Suppressor macrophage treated with lipopolysaccharide for 1 hour (primary cell): ENCODE data around the gene ADIRF.
A peak's percentile ranks its signal among the peaks of the same experiment; 100 is the strongest.
"Not testable (repeated sequence)": the region's sequence is repeated elsewhere in the genome, so short reads cannot be mapped to it uniquely, and the experiment has no call there.

ENCODE experiments used
- DNase-seq, 3 donors: peaks; one replicate each; pipeline ENCODE4 v3.0.0-alpha.2; 2020 to 2022

The ADIRF gene

DNA sequence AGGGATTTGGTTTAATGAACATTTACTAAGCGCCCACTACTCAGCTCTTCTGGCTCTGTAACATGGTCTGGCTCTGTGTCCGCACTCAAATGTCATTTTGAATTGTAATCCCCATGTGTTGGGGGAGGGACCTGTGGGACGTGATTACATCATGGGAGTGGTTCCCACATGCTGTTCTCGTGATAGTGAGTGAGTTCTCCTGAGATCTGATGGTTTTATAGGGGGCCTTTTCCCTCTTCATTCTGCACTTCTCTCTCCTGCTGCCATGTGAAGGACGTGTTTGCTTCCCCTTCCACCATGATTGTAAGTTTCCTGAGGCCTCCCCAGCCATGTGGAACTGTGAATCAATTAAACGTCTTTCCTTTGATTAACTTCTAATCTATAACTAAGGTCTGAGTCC lies 12.7 kb downstream of the ADIRF start:
- peak in 2 of 3 donors; percentile 20 to 21 for DNase-seq

DNA sequence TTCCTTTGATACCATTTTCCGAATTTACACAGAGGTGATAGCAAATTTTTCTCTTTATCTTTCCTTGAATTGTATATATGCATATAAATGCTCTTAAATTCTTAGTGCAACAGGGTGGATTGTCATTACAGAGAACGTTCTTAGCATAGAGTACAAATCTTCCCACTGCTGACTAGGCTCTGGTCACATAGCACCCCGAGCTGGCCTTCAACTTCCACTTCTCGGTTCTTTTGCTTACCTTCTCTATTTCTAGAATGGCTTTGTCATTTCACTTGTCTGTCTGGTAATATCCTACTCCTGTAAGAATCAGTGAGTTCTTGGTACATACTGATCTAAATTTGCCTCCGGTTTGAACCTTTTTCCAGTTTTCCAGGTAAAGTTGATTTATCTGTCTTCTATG lies 13.4 kb downstream of the ADIRF start:
- peak in 2 of 3 donors; percentile 59 to 60 for DNase-seq

DNA sequence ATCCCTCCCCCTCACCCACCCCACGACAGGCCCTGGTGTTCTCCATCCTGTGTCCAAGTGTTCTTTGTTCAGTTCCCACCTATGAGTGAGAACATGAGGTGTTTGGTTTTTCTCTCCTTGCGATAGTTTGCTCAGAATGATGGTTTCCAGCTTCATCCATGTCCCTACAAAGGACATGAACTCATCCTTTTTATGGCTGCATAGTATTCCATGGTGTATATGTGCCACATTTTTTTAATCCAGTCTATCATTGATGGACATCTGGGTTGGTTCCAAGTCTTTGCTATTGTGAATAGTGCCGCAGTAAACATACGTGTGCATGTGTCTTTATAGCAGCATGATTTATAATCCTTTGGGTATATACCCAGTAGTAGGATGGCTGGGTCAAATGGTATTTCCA lies 16.2 kb downstream of the ADIRF start:
- DNase-seq, result not testable (repeated sequence)

DNA sequence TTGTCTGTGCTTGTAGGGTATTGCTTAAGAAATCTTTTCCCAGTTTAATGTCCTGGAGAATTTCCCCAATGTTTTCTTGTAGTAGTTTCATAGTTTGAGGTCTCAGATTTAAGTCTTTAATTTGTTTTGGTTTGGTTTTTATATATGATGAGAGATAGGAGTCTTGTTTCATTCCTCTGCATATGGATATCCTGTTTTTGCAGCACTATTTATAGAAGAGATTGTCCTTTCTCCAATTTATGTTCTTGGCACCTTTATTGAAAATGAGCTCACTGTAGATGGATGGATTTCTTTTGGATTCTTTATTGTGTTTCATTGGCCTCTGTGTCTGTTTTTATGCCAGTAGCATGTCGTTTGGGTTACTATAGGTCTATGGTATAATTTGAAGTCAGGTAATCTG lies 20.2 kb downstream of the ADIRF start:
- no peak for DNase-seq

DNA sequence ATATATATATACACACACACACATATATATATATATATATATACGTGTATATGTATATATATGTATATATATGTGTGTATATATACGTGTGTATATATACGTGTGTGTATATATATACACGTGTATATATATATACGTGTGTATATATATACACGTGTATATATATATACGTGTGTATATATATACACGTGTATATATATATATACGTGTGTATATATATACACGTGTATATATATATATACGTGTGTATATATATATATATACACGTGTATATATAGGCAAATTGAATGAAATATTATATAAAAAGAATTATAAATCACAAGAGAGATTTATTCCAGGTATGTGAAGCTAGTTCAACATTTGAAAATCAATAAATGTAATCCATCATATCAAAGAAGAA lies 23.1 kb downstream of the ADIRF start:
- DNase-seq, result not testable (repeated sequence)

DNA sequence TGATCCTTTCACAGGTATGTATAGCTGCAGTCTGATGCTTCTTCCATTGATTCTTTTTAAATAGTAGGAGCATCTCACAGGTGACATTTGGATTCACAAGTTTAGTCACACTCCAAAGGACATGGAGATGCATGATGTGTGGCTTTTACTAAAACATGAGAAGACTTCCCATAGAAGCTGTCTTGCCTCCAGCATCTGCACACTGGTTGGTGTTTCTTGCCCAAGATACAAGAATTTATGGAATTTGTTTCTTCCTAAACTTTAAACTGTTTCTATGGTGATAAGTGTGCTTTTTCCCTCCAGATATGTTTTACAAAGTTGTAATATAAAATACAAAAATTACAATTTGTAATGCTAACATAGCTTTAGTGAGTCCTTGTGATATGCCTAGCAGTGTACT lies 24.2 kb downstream of the ADIRF start:
- DNase-seq, result no peak

DNA sequence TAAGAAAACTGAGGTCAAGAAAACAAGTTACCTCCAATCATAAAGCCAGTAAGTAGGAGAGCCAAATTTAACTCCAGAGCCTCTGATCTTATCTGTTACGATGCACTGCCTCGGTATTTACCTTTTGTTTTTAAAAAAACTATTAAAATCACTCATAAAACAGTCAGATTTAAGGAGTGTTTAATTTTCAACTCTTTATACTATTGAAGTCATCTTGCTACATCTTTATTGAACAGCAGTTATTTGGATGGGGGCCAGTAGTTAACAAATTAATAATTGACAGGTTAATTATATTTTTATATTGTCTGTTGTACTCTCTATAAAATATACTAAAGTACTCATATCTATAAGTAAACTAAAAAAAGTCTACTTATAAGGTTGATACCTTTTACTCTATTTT lies 24.6 kb downstream of the ADIRF start:
- no peak for DNase-seq

DNA sequence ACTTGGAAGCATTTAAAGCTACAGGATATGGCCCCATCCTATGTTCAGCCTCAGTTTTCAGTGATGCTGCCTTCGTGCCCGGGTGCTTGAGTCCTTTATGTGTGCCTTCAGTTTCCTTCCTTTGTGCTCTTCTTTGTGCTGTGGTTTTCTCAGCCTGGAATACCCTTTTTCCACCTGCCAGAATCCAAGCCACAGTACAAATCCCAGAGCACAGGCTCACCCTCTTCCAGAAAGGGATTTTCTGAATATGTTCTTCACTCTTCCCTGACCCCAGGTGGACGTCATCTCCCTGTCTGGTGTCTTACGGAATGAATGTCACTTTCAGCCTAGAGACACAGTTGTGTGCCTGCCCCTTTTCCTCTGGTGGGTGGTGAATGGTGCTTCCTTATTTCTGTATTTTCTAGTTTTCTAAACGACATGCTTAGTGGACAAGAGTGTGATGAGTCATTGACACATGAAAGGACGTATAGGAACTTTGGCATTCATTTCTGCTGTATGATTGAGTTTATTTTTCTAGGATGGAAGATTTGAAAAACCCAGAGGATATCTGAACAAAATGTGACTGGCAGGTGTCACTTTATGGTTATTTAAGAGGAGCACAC lies 31.6 kb downstream of the ADIRF start:
- DNase-seq, result peak; percentile 83 to 93 (median 90)

DNA sequence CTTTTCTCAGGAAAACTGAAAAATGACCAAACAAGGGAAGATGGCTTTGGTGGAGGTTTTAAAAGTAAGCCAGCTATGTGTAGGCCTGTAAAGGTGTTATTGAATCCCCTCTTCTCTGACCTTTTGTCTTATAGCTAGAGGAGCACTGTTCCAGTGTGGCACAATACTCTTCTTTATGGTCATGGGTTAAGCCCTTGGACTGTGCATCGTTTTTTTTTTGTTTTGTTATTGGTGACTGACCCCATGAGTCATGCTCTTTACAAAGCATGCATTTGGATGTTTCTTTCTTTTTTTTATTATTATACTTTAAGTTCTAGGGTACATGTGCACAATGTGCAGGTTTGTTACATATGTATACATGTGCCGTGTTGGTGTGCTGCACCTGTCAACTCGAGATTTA lies 32.2 kb downstream of the ADIRF start:
- peak; percentile 61 to 86 (median 81) for DNase-seq

DNA sequence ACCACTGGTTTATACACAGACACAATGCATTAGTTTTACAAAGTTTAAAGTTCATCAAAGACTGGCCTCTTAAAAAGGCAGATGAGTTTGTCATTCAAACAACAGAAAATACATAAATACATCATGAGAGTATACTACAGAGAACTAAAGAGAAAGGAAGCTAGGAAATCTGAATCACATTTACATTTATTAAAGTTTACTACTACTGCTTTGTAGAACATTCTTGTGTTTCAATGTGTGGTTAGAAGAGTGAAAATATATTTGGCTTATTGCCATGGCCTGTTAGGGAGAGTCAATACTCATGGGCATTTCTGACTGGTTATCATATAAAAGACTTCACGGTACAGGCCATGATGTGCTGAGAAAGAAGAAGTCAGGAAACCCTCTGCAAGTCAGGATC lies 38.8 kb downstream of the ADIRF start:
- not testable (repeated sequence) for DNase-seq

DNA sequence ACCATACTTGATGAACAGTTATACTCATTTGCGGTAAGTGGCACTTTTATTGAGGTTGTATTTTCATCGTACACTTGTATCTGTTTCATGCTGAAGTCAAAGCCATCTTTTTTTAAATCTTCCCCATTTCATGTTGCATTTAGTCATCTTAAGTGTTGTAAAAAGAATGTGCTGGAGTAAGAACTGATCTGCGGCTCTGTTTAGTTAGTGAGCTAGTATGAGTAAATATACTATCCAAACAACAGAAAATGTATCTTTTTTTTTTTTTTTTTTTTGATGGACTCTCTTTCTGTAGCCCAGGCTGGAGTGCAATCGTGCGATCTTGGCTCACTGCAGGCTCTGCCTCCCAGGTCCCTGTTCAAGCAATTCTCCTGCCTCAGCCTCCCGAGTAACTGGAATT lies 39.4 kb downstream of the ADIRF start:
- DNase-seq, result not testable (repeated sequence)

DNA sequence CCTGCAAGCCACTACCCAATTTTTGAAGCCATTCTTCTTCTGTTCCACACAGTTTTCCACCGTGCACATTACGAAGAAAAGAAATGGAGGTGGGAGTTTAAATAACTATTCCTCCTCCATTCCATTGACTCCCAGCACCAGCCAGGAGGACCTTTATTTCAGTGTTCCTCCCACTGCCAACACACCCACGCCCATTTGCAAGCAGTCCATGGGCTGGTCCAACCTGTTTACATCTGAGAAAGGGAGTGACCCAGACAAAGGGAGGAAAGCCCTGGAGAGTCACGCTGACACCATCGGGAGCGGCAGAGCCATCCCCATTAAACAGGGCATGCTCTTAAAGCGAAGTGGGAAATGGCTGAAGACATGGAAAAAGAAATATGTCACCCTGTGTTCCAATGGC lies 40.0 kb downstream of the ADIRF start:
- not testable (repeated sequence) for DNase-seq

DNA sequence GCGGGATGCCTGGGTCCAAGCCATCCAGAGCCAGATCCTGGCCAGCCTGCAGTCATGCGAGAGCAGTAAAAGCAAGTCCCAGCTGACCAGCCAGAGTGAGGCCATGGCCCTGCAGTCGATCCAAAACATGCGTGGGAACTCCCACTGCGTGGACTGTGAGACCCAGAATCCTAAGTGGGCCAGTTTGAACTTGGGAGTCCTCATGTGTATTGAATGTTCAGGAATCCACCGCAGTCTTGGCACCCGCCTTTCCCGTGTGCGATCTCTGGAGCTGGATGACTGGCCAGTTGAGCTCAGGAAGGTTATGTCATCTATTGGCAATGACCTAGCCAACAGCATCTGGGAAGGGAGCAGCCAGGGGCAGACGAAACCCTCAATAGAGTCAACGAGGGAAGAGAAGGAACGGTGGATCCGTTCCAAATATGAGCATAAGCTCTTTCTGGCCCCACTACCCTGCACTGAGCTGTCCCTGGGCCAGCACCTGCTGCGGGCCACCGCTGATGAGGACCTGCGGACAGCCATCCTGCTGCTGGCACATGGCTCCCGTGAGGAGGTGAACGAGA lies 40.9 kb downstream of the ADIRF start:
- DNase-seq, result not testable (repeated sequence)

DNA sequence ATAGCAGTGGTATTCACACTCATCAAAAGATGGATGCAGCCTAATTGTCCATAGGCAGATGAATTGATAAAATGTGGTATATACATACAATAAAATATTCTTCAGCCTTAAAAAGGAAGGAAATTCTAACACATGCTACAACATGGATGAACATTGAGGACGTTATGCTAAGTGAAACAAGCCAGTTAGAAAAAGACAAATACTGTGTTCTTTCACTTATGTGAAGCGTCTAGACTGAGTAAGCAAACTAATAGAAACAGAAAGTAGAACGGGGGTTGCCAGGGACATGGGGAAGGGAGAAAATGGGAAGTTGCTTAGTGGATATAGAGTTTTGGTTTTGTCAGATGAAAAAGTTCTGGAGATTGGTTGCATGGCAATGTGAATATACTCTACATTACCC lies 45.2 kb downstream of the ADIRF start:
- DNase-seq, result peak; percentile 28 to 70 (median 61)

DNA sequence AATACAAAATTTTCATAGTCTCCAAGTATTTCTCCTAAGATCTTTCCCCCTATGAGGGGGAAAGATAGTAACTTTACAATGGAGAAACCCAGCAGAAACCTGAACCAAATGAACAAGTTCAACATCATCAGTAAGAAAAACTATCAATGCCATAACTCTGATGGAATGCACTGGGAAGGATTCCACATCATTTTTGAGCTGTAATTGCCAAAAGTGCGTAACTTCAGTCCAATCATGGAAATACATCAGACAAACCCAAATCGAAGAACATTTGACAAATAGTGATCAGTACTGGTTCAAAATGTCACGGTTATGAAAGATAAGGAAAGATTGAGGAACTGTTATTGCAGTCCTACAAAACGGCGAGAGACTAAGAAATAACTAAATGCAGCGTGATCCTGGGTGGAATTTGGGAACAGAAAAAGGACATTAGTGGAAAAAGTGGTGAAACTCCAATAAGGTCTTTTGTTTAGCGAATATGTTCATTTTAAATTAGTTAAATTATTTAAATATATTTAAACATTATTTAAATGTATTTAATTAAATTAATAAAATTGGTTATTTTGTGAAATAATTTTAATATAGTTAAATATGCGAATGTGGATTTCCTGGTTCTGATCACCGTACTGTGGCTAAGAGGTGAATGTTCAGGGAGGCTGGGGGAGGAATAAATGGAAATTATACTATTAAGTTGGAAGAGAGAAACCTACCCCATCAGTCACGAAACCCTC lies 46.9 kb downstream of the ADIRF start:
- DNase-seq, result not testable (repeated sequence)

DNA sequence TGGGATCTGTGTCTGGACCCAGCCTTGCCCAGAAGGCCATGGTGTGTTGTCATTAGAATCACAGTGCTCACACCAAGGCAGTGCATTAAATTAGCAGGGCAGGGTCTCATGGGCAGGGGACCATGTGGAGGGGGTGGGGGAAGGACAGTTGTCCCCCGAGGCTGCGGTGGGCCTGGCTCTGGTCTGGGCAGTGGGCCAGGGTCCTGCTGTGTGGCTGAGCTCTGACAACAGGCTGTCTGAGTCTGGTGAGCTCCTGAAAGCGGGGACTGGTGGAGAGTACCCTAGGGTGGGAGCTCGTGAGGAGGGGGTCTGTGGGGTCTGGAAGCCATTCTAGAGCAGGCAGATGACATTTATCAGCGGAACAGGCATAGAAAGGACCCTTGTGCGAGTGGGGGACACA lies 49.8 kb downstream of the ADIRF start:
- DNase-seq, result not testable (repeated sequence)

DNA sequence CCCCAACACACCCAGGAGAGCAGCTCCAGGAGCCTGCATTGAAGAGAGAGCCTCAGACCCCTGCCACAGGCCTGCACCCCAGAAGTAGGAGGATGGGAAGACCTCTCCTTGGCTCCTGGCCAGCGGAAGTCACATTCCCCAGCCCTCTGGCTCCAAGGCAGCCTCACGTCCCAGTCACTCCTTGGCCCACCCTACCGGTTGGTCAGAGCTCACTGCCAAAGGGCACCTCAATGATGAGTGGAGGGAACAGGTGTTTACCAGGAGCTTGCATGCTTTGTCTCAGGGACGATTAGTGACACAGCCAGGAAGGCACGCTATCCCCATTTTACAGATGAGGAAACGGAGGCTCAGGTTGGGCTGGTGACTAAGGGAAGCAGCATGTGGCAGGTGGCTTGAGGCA lies 50.8 kb downstream of the ADIRF start:
- not testable (repeated sequence) for DNase-seq

DNA sequence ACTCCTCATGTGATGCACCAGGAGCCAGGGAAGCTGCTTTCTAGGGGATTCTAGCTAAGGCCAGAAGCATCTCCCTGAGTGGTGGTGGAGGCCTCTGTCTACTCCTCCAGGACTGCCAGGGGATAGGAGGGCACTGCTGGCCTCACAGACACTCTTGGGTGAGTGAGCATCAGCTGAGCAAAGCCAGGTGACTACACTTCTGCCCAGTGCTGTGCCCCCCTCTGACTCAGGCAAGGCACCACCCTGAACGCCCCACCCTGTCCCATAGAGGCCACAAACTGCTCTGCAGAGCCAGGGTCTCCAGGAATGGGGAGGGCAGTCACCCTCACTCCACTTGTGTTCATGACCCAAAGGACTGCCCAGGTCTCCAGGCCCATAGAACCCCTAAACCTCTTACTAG lies 51.2 kb downstream of the ADIRF start:
- not testable (repeated sequence) for DNase-seq

DNA sequence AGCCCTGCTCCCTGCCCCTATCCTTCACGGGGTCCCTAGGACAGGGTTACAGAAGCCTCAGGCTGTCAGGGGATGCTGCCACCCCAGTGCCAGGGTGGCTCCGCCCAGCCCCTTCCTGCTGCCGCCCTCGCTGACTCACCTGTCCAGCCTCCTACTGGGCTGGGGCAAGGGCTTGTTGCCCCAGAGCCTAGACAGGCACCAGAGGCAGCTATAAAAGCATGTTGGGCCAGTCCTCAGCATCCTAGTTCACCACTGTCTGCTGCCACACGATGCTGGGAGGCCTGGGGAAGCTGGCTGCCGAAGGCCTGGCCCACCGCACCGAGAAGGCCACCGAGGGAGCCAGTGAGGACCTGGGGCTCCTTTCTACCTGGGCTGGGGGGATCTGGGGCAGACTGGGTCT lies 51.8 kb downstream of the ADIRF start, which contains the start of gene FAM25A:
FAM25A (plus strand) TSS at position 239 of the 400 bp plus-strand sequence; CDS start at position 270, 31 bp downstream.
- DNase-seq, result not testable (repeated sequence)
